Stimulated activated CD8-positive, alpha-beta memory T cell treated with anti-CD3 and anti-CD28 coated beads, Interleukin-4, amount 100 ng/mL, for 24 hours (primary cell): ENCODE measurements around the gene CLBA1.

Experiments used
- DNase-seq: peaks from one replicate; pipeline ENCODE4 v3.0.0-alpha.2; 2020; ENCODE audit warnings: low read depth

Gene CLBA1

GRCh38 chr14:104968541-104969401 is 16.8 kb upstream of the CLBA1 start:
- DNase-seq = no peak

- DNase-seq = no peak
Observed at GRCh38 chr14:104969741-104970230, 15.8 kb upstream of the CLBA1 start.

- DNase-seq = no peak
Observed at GRCh38 chr14:104970231-104971068, 15.1 kb upstream of the CLBA1 start.

GRCh38 chr14:104971447-104972240 is 13.9 kb upstream of the CLBA1 start:
- DNase-seq = no peak

GRCh38 chr14:104972301-104973134 is 13.1 kb upstream of the CLBA1 start:
- no peak for DNase-seq

GRCh38 chr14:104973135-104973384 is 12.5 kb upstream of the CLBA1 start:
- no peak for DNase-seq

- DNase-seq = no peak
Observed at GRCh38 chr14:104973385-104974145, 12.0 kb upstream of the CLBA1 start.

GRCh38 chr14:104974146-104974541 is 11.4 kb upstream of the CLBA1 start:
- DNase-seq = no peak

GRCh38 chr14:104974665-104975390 is 10.8 kb upstream of the CLBA1 start:
- DNase-seq = no peak

- no peak for DNase-seq
Observed at GRCh38 chr14:104975481-104976197, 9.9 kb upstream of the CLBA1 start.

- peak; percentile 79 for DNase-seq
Observed at GRCh38 chr14:104976198-104977007, 9.2 kb upstream of the CLBA1 start.

- DNase-seq = no peak
Observed at GRCh38 chr14:104977008-104977680, 8.4 kb upstream of the CLBA1 start.

GRCh38 chr14:104977681-104978653 is 7.6 kb upstream of the CLBA1 start, which contains the start of gene AHNAK2:
Gene AHNAK2, minus strand, starts transcription at chr14:104978374. Its CDS starts 137 bp downstream, at chr14:104978237.
- peak; percentile 36 for DNase-seq

- DNase-seq = no peak
Observed at GRCh38 chr14:104978746-104979691, 6.6 kb upstream of the CLBA1 start.
